Smooth muscle cell (in vitro differentiated cells): Measurements from ENCODE around the gene MARCHF6. TPM values are rescaled to one million over a fixed set of nuclear protein-coding genes. Genes with fewer than 3 reads are reported as not detected.

ENCODE experiments used
- DNase-seq: peaks from one replicate; lab custom pipeline; 2025; ENCODE audit not compliant: unreplicated experiment; lab: John Stamatoyannopoulos, UW
- H2AFZ ChIP-seq: fragments of 200-600 bp; sonication (generic); 2 replicates; pipeline ENCODE4 v1.6.0; 2016; ENCODE audit warnings: antibody characterized with exemption, low read depth, mild to moderate bottlenecking
- H3F3A ChIP-seq: fragments of 200-600 bp; sonication (generic); 2 replicates; pipeline ENCODE4 v1.6.0; 2017; ENCODE audit warnings: antibody characterized with exemption, low read depth
- H3K27ac ChIP-seq: fragments of 200-600 bp; sonication (generic); 2 replicates; pipeline ENCODE4 v1.5.1; 2016; ENCODE audit warnings: low read depth, mild to moderate bottlenecking
- H3K27me3 ChIP-seq: fragments of 200-600 bp; sonication (generic); 2 replicates; pipeline ENCODE4 v1.6.1; 2016; ENCODE audit warnings: low read depth, mild to moderate bottlenecking
- H3K36me3 ChIP-seq: fragments of 200-600 bp; sonication (generic); 2 replicates; pipeline ENCODE4 v1.5.1; 2016; ENCODE audit warnings: low read depth
- H3K4me1 ChIP-seq: fragments of 200-600 bp; sonication (generic); 2 replicates; pipeline ENCODE4 v1.5.1; 2016; ENCODE audit warnings: low read depth
- H3K4me2 ChIP-seq: fragments of 200-600 bp; sonication (generic); 2 replicates; pipeline ENCODE4 v1.6.0; 2016; ENCODE audit warnings: mild to moderate bottlenecking
- H3K4me3 ChIP-seq: fragments of 200-600 bp; sonication (generic); 2 replicates; pipeline ENCODE4 v1.5.1; 2016; ENCODE audit warnings: mild to moderate bottlenecking
- H3K79me2 ChIP-seq: fragments of 200-600 bp; sonication (generic); 2 replicates; pipeline ENCODE4 v1.6.0; 2016; ENCODE audit warnings: low read depth, mild to moderate bottlenecking
- H3K9ac ChIP-seq: fragments of 200-600 bp; sonication (generic); 2 replicates; pipeline ENCODE4 v1.6.0; 2016; ENCODE audit warnings: low read depth
- H3K9me3 ChIP-seq: fragments of 200-600 bp; sonication (generic); replicated peaks from 2 replicates; pipeline ENCODE4 v1.5.1; 2016; ENCODE audit warnings: low read depth
- H4K20me1 ChIP-seq: fragments of 200-600 bp; sonication (generic); 2 replicates; pipeline ENCODE4 v1.6.0; 2016; ENCODE audit warnings: low read depth
- WGBS: methylation state at CpG from one replicate; pipeline ENCODE4 v1.1.7; 2016; ENCODE audit warnings: low lambda C conversion rate; 5-methylcytosine and 5-hydroxymethylcytosine counted together
- polyA plus RNA-seq: library from polyadenylated mRNA; unstranded; fragments of >200 nt; fragmentation: Nextera tagmentation; extraction: Ambion mirVana; gene quantifications from 2 replicates; pipeline ENCODE4 v1.2.1, GENCODE V29; 2016
- total RNA-seq: library from RNA; depleted of rRNA; stranded (reverse); fragments of >200 nt; gene quantifications from 2 replicates; pipeline ENCODE4 v1.2.3, GENCODE V29; 2014
- TF ChIP-seq, protein P1 (sequence below): fragments of 200-600 bp; sonication (generic); IDR thresholded peaks from 2 replicates; pipeline ENCODE4 v1.5.1; 2017; ENCODE audit warnings: borderline replicate concordance, mild to moderate bottlenecking, antibody characterized with exemption; ENCODE audit not compliant: insufficient read depth, poor library complexity, severe bottlenecking

MARCHF6 gene
- total and polyA plus RNA-seq, 2 experiments from 2014 or later: 70.0 to 106 TPM

DNA sequence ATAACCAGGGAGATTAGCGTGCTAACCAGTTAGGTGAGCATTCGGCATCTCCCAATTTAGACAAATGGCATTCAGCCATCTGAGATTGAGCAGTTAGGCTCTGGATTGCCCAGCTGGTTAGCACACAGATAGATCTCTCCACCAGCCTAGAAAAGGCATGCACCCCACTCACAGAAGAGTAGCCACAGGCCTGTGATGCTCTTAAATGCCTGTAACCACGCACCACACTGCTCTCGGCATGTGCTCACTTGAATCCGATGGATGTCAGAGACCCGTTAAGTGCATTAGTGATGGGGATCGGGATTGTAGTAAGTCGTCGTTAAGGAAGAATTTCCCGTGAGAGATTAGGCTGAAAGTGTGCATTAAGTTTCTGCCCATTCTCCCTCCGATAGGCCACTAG lies 23.0 kb downstream of the MARCHF6 start:
- WGBS: 77% methylated on average over 11 of the region's 11 CpGs
- H3K4me3 ChIP-seq: no peak overlapping the region
- TF ChIP-seq, protein P1, sequence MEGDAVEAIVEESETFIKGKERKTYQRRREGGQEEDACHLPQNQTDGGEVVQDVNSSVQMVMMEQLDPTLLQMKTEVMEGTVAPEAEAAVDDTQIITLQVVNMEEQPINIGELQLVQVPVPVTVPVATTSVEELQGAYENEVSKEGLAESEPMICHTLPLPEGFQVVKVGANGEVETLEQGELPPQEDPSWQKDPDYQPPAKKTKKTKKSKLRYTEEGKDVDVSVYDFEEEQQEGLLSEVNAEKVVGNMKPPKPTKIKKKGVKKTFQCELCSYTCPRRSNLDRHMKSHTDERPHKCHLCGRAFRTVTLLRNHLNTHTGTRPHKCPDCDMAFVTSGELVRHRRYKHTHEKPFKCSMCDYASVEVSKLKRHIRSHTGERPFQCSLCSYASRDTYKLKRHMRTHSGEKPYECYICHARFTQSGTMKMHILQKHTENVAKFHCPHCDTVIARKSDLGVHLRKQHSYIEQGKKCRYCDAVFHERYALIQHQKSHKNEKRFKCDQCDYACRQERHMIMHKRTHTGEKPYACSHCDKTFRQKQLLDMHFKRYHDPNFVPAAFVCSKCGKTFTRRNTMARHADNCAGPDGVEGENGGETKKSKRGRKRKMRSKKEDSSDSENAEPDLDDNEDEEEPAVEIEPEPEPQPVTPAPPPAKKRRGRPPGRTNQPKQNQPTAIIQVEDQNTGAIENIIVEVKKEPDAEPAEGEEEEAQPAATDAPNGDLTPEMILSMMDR: no peak
- no peaks in the 10 kb centered on the region for H3F3A ChIP-seq
- H3K4me1 ChIP-seq: peaks cover 21% of the 10 kb centered on the region
- H3K9ac ChIP-seq: no peak overlapping the region
- no peaks in the 10 kb centered on the region for H3K36me3 ChIP-seq
- H4K20me1 ChIP-seq: peaks cover 100% of the 10 kb centered on the region
- no peak overlapping the region for H3K27ac ChIP-seq
- H3K9me3 ChIP-seq: no peaks in the 10 kb centered on the region
- DNase-seq: no peak
- no peak overlapping the region for H3K4me2 ChIP-seq
- H3K79me2 ChIP-seq: peaks cover 98% of the 10 kb centered on the region
- no peak overlapping the region for H2AFZ ChIP-seq
- no peaks in the 10 kb centered on the region for H3K27me3 ChIP-seq

DNA sequence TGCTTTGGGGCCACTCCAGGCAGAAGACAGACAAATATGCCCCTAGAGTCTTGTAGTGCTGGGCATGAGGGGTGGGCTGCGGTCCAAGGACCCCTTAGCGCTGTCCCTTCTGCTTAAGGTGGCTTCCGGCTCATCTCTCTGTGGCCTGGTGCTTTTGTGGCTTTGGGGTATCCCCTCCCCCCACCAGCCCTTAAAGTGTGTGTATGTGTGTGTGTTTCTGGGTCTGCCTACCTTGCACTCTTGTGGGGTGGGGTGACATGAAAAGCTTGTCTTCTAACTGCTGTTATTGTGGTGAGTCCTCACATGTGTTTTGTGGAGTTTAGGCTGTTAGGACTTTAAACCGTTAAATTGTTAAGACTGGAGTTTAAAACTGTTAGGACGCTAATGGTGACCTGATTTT lies 23.6 kb downstream of the MARCHF6 start:
- H3K4me2 ChIP-seq: no peak overlapping the region
- TF ChIP-seq, protein P1: no peak
- H3K27me3 ChIP-seq: no peaks in the 10 kb centered on the region
- WGBS: 93% methylated on average over 5 of the region's 5 CpGs
- peaks cover 16% of the 10 kb centered on the region for H3K4me1 ChIP-seq
- peaks cover 100% of the 10 kb centered on the region for H4K20me1 ChIP-seq
- no peak overlapping the region for H3K27ac ChIP-seq
- no peaks in the 10 kb centered on the region for H3F3A ChIP-seq
- peaks cover 4% of the 10 kb centered on the region for H3K36me3 ChIP-seq
- H3K79me2 ChIP-seq: peaks cover 98% of the 10 kb centered on the region
- no peak overlapping the region for H2AFZ ChIP-seq
- H3K9me3 ChIP-seq: no peaks in the 10 kb centered on the region
- no peak for DNase-seq
- H3K9ac ChIP-seq: no peak overlapping the region
- H3K4me3 ChIP-seq: no peak overlapping the region

DNA sequence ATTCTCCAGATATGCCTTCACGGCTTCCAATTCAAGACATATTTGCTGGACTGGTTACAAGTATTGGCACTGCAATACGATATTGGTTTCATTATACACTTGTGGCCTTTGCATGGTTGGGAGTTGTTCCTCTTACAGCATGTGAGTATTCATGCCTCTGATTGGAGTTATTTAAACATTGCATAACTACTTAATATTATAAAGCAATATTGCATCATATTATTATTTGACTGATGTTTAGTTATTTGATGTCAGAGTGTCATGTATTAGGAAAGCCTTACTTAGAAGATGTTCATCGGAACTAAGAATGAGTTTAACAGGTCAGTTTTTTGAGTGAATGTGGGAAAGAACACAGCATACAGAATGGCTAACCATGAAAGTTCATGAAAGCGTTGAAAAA lies 28.3 kb downstream of the MARCHF6 start:
- Histone ChIP-seq H3F3A (no peaks in the 10 kb centered on the region), H3K9me3 (no peaks in the 10 kb centered on the region), H3K4me2 (no peak overlapping the region), H3K27me3 (no peaks in the 10 kb centered on the region), H3K79me2 (peaks cover 78% of the 10 kb centered on the region), H3K27ac (no peak overlapping the region), H3K36me3 (peaks cover 4% of the 10 kb centered on the region), H4K20me1 (peaks cover 99% of the 10 kb centered on the region), H3K4me1 (no peaks in the 10 kb centered on the region), H3K9ac (no peak overlapping the region), H2AFZ (no peak overlapping the region), H3K4me3 (no peak overlapping the region)
- 97% methylated on average over 4 of the region's 4 CpGs for WGBS
- TF ChIP-seq, protein P1: no peak
- no peak for DNase-seq

- Histone ChIP-seq H3K27me3 (no peaks in the 10 kb centered on the region), H3K4me1 (no peaks in the 10 kb centered on the region), H3K79me2 (peaks cover 60% of the 10 kb centered on the region), H3K36me3 (peaks cover 4% of the 10 kb centered on the region), H4K20me1 (peaks cover 99% of the 10 kb centered on the region), H3K4me2 (no peak overlapping the region), H3K4me3 (no peak overlapping the region), H3F3A (peaks cover 4% of the 10 kb centered on the region), H3K9me3 (no peaks in the 10 kb centered on the region), H2AFZ (no peak overlapping the region), H3K9ac (no peak overlapping the region), H3K27ac (no peak overlapping the region)
- DNase-seq: no peak
- over 99% methylated on average over 3 of the region's 3 CpGs for WGBS
- TF ChIP-seq, protein P1: no peak
Observed at GRCh38 chr5:10384483-10384882, 31.0 kb downstream of the MARCHF6 start.
